ENCODE data around the gene MUC22. TPM values are rescaled to one million over a fixed set of nuclear protein-coding genes. Genes with fewer than 3 reads are reported as not detected.

MUC22 gene
- total RNA-seq, 1 experiment from 2014 or later, result not detected

- TF ChIP-seq, protein P1, sequence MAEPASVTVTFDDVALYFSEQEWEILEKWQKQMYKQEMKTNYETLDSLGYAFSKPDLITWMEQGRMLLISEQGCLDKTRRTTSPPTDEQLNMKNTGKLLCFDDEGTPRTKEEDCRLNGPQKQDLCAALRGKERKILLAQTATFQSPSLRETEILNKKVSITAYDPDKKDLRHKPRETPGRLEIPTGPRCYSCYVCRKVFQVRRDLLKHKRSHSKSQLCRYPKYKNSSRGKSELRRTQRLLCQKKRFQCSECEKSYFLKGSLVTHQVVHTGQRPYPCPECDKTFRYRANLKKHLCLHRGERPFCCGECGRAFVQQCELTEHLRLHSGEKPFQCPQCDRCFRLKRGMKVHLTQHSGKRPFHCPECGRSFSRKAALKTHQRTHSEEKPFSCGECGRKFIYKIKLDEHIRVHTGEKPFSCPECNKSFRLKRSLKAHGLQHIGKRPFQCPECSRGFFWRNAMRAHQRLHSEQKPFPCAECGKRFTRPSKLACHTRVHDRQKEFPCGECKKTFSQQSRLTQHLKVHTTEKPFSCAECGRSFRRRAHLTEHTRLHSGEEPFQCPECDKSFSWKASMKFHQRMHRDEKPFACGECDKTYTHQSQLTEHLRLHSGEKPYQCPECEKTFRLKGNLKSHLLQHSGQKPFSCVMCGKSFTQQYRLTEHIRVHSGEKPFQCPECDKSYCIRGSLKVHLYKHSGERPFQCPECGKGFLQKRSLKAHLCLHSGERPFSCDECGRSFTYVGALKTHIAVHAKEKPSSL (CRISPR knock-in tag; conservative IDR thresholded peaks at IDR 0.05), result no peak
Observed at GRCh38 chr6:30983439-30983838, 26.8 kb upstream of the MUC22 start, which contains the start of gene MUC21 (continued).

DNA sequence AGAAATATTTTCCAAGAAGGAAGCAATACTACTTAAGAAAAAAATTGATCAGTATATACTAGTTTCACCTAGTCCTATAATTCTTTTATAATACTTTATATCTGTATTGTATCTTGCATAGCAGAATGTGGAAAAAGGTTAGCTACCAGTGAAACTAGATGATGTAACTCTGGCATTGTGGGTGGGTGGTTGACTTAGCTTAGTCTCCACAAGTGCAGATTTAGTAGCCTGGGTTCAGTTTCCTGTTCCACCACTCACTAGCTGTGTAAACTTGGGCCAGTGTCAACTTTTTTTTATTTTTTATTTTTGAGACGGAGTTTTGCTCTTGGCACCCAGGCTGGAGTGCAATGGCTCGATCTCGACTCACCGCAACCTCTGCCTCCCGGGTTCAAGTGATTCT is 24.8 kb upstream of the MUC22 start:
- no peak for TF ChIP-seq JAZF1 (CRISPR knock-in tag; IDR thresholded peaks at IDR 0.05)
- no peak for TF ChIP-seq E2F4 (CRISPR knock-in tag; IDR thresholded peaks at IDR 0.05; ENCODE audit: borderline replicate concordance, low read depth)
- TF ChIP-seq, protein P2, sequence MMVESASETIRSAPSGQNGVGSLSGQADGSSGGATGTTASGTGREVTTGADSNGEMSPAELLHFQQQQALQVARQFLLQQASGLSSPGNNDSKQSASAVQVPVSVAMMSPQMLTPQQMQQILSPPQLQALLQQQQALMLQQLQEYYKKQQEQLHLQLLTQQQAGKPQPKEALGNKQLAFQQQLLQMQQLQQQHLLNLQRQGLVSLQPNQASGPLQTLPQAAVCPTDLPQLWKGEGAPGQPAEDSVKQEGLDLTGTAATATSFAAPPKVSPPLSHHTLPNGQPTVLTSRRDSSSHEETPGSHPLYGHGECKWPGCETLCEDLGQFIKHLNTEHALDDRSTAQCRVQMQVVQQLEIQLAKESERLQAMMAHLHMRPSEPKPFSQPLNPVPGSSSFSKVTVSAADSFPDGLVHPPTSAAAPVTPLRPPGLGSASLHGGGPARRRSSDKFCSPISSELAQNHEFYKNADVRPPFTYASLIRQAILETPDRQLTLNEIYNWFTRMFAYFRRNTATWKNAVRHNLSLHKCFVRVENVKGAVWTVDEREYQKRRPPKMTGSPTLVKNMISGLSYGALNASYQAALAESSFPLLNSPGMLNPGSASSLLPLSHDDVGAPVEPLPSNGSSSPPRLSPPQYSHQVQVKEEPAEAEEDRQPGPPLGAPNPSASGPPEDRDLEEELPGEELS (CRISPR knock-in tag; IDR thresholded peaks at IDR 0.05), result no peak
- TF ChIP-seq ZNF121 (CRISPR knock-in tag; IDR thresholded peaks at IDR 0.05), result no peak
- TF ChIP-seq KAT7 (CRISPR knock-in tag; IDR thresholded peaks at IDR 0.05; ENCODE audit: borderline replicate concordance), result no peak
- TF ChIP-seq IRF1 (CRISPR knock-in tag; IDR thresholded peaks at IDR 0.05), result no peak
- no peak for TF ChIP-seq ERG (CRISPR knock-in tag; IDR thresholded peaks at IDR 0.05)
- no peak for TF ChIP-seq STAT6 (CRISPR knock-in tag; conservative IDR thresholded peaks at IDR 0.05; ENCODE audit: low read depth)
- TF ChIP-seq ZSCAN18 (CRISPR knock-in tag; IDR thresholded peaks at IDR 0.05), result no peak
- no peak for TF ChIP-seq CREB1 (CRISPR knock-in tag; IDR thresholded peaks at IDR 0.05)
- TF ChIP-seq, protein P1 (CRISPR knock-in tag; conservative IDR thresholded peaks at IDR 0.05), result no peak
- TF ChIP-seq CBFB (CRISPR knock-in tag; IDR thresholded peaks at IDR 0.05; ENCODE audit: low read depth), result no peak
- no peak overlapping the region for H3K4me3 Mint-ChIP-seq
- H3K4me1 Mint-ChIP-seq, result peaks cover 22% of the 10 kb centered on the region
- ATAC-seq, result no peak
- no peaks in the 10 kb centered on the region for H3K9me3 Mint-ChIP-seq
- ChIA-PET CTCF (no interaction called here), POLR2A (no interaction called here)
- DNase-seq (ENCODE audit: low spot score), result no peak
- no peaks in the 10 kb centered on the region for H3K36me3 Mint-ChIP-seq
- H3K27me3 Mint-ChIP-seq (ENCODE audit: low read depth), result no peaks in the 10 kb centered on the region; the same call in none of the 2 replicates
- no peak overlapping the region for H3K27ac Mint-ChIP-seq
